HepG2 (cell line): ENCODE data around the gene ZNF749. TPM values are rescaled to one million over a fixed set of nuclear protein-coding genes. Genes with fewer than 3 reads are reported as not detected.
A peak's percentile ranks its signal among the peaks of the same experiment; 100 is the strongest.

ENCODE experiments used
- CBX5 ChIP-seq: sonication (generic); formaldehyde crosslinking; IDR thresholded peaks from 2 replicates; pipeline ENCODE4 v1.4.0; 2020; ENCODE audit warnings: missing genetic modification reagents, borderline replicate concordance
- CENPX ChIP-seq: sonication (generic); formaldehyde crosslinking; IDR thresholded peaks from 2 replicates; pipeline ENCODE4 v1.9.0; 2021; ENCODE audit warnings: mild to moderate bottlenecking, missing genetic modification reagents, moderate library complexity
- CREB1 ChIP-seq, 2 experiments: fragments of 450-650 bp in 1 of 2; IDR thresholded peaks; 2 replicates each; pipeline ENCODE4 v1.6.1; 2016 to 2017; ENCODE audit warnings: control low read depth in 1 of 2, mild to moderate bottlenecking in 1 of 2, missing compliant biosample characterization in 1 of 2, missing genetic modification characterization in 1 of 2
- FOXO1 ChIP-seq: sonication (generic); formaldehyde crosslinking; IDR thresholded peaks from 2 replicates; pipeline ENCODE4 v1.4.0; 2020; ENCODE audit warnings: missing genetic modification reagents
- HOXA5 ChIP-seq: sonication (generic); formaldehyde crosslinking; IDR thresholded peaks from 2 replicates; pipeline ENCODE4 v1.4.0; 2020; ENCODE audit warnings: missing genetic modification reagents
- PHF20 ChIP-seq: sonication (generic); formaldehyde crosslinking; IDR thresholded peaks from 2 replicates; pipeline ENCODE4 v1.5.0; 2020; ENCODE audit warnings: mild to moderate bottlenecking, missing genetic modification reagents
- RBM22 ChIP-seq: fragments of 200-400 bp; formaldehyde crosslinking; optimal IDR thresholded peaks from 2 replicates; pipeline ENCODE3; 2017; ENCODE audit warnings: mild to moderate bottlenecking, low read length, moderate library complexity
- SPEN ChIP-seq: sonication (generic); formaldehyde crosslinking; IDR thresholded peaks from 2 replicates; pipeline ENCODE4 v1.5.1; 2020; ENCODE audit warnings: low read depth, mild to moderate bottlenecking, missing genetic modification reagents
- ZBTB1 ChIP-seq: sonication (generic); formaldehyde crosslinking; IDR thresholded peaks from 2 replicates; pipeline ENCODE4 v1.4.0; 2020; ENCODE audit warnings: missing genetic modification reagents, borderline replicate concordance
- ZNF124 ChIP-seq: sonication (generic); formaldehyde crosslinking; IDR thresholded peaks from 2 replicates; pipeline ENCODE4 v1.4.0; 2020; ENCODE audit warnings: missing genetic modification reagents
- ZNF205 ChIP-seq: IDR thresholded peaks from 2 replicates; pipeline ENCODE4 v1.6.1; 2018; ENCODE audit warnings: missing biosample characterization, missing genetic modification reagents
- ZNF530 ChIP-seq: sonication (generic); formaldehyde crosslinking; IDR thresholded peaks from 2 replicates; pipeline ENCODE4 v1.5.0; 2020; ENCODE audit warnings: low read depth, mild to moderate bottlenecking, missing genetic modification reagents
- ZNF564 ChIP-seq: sonication (generic); formaldehyde crosslinking; IDR thresholded peaks from 2 replicates; pipeline ENCODE4 v1.8.1; 2023; ENCODE audit warnings: mild to moderate bottlenecking, missing genetic modification reagents
- ZNF615 ChIP-seq: sonication (generic); formaldehyde crosslinking; IDR thresholded peaks from 2 replicates; pipeline ENCODE4 v1.5.0; 2020; ENCODE audit warnings: mild to moderate bottlenecking, missing genetic modification reagents, borderline replicate concordance
- ZNF747 ChIP-seq: sonication (generic); formaldehyde crosslinking; IDR thresholded peaks from 2 replicates; pipeline ENCODE4 v1.8.1; 2023; ENCODE audit warnings: missing genetic modification reagents, mild to moderate bottlenecking, borderline replicate concordance
- ZNF749 ChIP-seq: sonication (generic); formaldehyde crosslinking; IDR thresholded peaks from 2 replicates; pipeline ENCODE4 v1.8.0; 2022; ENCODE audit warnings: mild to moderate bottlenecking, missing genetic modification reagents, moderate library complexity, borderline replicate concordance
- polyA plus RNA-seq, 8 experiments: library from polyadenylated mRNA; depleted of rRNA in 3 of 8; stranded (reverse) in 7 of 8; unstranded in 1 of 8; fragments of >200 nt; fragmentation: Illumina TruSeq in 4 of 8; extraction: Trizol in 4 of 8; gene quantifications; 2 replicates each; pipeline versions ENCODE4 v1.2.1 to v1.2.3, GENCODE V29; 2011 to 2016; ENCODE audit warnings: low read depth in 4 of 8, missing spikeins in 1 of 8, mixed read lengths in 1 of 8; ENCODE audit not compliant: insufficient read depth in 1 of 8
- total RNA-seq, 5 experiments: library from RNA; depleted of rRNA; stranded (reverse); fragments of >200 nt; fragmentation: Illumina TruSeq; extraction: Trizol; gene quantifications; 2 replicates each; pipeline ENCODE4 v1.2.3, GENCODE V29; 2016; ENCODE audit warnings: low read depth in 1 of 5
- TF ChIP-seq, protein P1 (sequence below): sonication (generic); formaldehyde crosslinking; conservative IDR thresholded peaks from 2 replicates; pipeline ENCODE4 v1.8.0; 2022; ENCODE audit warnings: mild to moderate bottlenecking, moderate library complexity, missing genetic modification reagents
- TF ChIP-seq, protein P2 (sequence below): sonication (generic); formaldehyde crosslinking; IDR thresholded peaks from 2 replicates; pipeline ENCODE4 v1.4.0; 2020; ENCODE audit warnings: low read depth, missing genetic modification reagents
- TF ChIP-seq, protein P3 (sequence below): IDR thresholded peaks from 2 replicates; pipeline ENCODE4 v1.6.1; 2016; ENCODE audit warnings: missing compliant biosample characterization, missing genetic modification reagents, borderline replicate concordance
- TF ChIP-seq, protein P4 (sequence below): sonication (generic); formaldehyde crosslinking; IDR thresholded peaks from 2 replicates; pipeline ENCODE4 v1.4.0; 2020; ENCODE audit warnings: missing genetic modification reagents
- TF ChIP-seq, protein P5 (sequence below): sonication (generic); formaldehyde crosslinking; IDR thresholded peaks from 2 replicates; pipeline ENCODE4 v1.4.0; 2020; ENCODE audit warnings: missing genetic modification reagents

Gene ZNF749
- total and polyA plus RNA-seq, 2 of the 13 experiments (the other 11 are each of a cell fraction or from before 2014, with no cell fraction given) = 18.9 to 21.0 TPM

DNA sequence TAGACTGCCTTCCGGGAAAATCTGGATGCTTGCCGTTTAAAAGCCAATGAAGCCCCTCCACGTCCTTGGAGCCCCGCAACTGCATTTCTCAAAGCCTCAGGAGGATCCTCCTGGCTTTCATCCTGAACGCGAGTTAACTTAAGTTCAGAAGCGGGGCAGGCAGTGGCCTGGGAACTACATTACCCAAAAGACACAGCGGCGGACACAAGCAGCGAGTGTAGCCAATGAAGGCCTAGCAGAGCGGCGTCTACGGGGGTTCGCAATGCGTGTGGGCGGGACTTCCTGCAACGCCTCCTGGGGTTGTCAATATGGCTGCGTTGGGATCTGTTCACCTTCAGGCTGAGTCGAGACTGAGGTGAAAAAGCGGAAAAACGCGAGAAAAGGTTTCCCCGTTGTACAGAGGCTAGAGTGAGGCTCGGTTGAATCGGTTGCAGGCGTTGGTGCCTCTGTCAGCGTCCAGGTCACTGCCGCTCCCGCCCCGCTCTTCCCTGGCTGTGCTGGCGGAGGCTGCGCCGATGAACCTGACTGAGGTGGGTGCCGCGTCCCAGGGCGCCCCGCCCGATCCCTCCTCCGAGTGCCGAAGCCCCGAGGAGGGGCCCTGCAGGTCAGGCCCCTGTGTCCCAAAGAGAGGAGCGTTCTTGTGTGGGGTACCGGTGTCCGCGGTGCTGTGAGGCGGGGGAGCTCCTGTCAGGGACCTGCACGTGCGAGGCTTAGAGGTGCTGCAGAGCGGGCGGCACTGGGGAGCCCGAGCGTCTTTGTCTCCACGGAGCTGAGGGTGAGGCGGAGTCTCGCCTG, 24.1 kb upstream of the ZNF749 start, which contains the start of gene ZNF17 (continued):
- TF ChIP-seq FOXO1 (CRISPR knock-in tag) (peak; percentile 31), ZNF530 (CRISPR knock-in tag) (no peak), ZNF747 (CRISPR knock-in tag) (peak; percentile 61; the same call in 1 of the 2 replicates), RBM22 (no peak), ZNF124 (CRISPR knock-in tag) (0 out of 2 replicates have a peak, but pooled peaks have one; percentile 44), CREB1 (IDR thresholded peaks at IDR 0.05) (peak; percentile 83), CREB1 (CRISPR knock-in tag; IDR thresholded peaks at IDR 0.05) (peak; percentile 95), SPEN (CRISPR knock-in tag) (peak; percentile 82), ZNF615 (CRISPR knock-in tag) (no peak), ZBTB1 (CRISPR knock-in tag) (no peak), ZNF749 (CRISPR knock-in tag) (no peak), HOXA5 (CRISPR knock-in tag) (no peak), CENPX (CRISPR knock-in tag) (no peak), CBX5 (CRISPR knock-in tag) (no peak), ZNF205 (CRISPR knock-in tag) (peak; percentile 28; the same call in 1 of the 2 replicates), PHF20 (CRISPR knock-in tag) (peak; percentile 90), ZNF564 (CRISPR knock-in tag) (0 out of 2 replicates have a peak, but pooled peaks have one; percentile 47)
- TF ChIP-seq, protein P1, sequence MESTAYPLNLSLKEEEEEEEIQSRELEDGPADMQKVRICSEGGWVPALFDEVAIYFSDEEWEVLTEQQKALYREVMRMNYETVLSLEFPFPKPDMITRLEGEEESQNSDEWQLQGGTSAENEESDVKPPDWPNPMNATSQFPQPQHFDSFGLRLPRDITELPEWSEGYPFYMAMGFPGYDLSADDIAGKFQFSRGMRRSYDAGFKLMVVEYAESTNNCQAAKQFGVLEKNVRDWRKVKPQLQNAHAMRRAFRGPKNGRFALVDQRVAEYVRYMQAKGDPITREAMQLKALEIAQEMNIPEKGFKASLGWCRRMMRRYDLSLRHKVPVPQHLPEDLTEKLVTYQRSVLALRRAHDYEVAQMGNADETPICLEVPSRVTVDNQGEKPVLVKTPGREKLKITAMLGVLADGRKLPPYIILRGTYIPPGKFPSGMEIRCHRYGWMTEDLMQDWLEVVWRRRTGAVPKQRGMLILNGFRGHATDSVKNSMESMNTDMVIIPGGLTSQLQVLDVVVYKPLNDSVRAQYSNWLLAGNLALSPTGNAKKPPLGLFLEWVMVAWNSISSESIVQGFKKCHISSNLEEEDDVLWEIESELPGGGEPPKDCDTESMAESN (CRISPR knock-in tag) = peak; percentile 69; the same call in 1 of the 2 replicates
- TF ChIP-seq, protein P2, sequence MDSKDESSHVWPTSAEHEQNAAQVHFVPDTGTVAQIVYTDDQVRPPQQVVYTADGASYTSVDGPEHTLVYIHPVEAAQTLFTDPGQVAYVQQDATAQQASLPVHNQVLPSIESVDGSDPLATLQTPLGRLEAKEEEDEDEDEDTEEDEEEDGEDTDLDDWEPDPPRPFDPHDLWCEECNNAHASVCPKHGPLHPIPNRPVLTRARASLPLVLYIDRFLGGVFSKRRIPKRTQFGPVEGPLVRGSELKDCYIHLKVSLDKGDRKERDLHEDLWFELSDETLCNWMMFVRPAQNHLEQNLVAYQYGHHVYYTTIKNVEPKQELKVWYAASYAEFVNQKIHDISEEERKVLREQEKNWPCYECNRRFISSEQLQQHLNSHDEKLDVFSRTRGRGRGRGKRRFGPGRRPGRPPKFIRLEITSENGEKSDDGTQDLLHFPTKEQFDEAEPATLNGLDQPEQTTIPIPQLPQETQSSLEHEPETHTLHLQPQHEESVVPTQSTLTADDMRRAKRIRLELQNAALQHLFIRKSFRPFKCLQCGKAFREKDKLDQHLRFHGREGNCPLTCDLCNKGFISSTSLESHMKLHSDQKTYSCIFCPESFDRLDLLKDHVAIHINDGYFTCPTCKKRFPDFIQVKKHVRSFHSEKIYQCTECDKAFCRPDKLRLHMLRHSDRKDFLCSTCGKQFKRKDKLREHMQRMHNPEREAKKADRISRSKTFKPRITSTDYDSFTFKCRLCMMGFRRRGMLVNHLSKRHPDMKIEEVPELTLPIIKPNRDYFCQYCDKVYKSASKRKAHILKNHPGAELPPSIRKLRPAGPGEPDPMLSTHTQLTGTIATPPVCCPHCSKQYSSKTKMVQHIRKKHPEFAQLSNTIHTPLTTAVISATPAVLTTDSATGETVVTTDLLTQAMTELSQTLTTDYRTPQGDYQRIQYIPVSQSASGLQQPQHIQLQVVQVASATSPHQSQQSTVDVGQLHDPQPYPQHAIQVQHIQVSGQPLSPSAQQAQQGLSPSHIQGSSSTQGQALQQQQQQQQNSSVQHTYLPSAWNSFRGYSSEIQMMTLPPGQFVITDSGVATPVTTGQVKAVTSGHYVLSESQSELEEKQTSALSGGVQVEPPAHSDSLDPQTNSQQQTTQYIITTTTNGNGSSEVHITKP (CRISPR knock-in tag) = peak; percentile 61; the same call in 1 of the 2 replicates
- TF ChIP-seq, protein P3, sequence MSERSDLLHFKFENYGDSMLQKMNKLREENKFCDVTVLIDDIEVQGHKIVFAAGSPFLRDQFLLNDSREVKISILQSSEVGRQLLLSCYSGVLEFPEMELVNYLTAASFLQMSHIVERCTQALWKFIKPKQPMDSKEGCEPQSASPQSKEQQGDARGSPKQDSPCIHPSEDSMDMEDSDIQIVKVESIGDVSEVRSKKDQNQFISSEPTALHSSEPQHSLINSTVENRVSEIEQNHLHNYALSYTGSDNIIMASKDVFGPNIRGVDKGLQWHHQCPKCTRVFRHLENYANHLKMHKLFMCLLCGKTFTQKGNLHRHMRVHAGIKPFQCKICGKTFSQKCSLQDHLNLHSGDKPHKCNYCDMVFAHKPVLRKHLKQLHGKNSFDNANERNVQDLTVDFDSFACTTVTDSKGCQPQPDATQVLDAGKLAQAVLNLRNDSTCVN = 0 out of 2 replicates have a peak, but pooled peaks have one; percentile 39
- TF ChIP-seq, protein P4, sequence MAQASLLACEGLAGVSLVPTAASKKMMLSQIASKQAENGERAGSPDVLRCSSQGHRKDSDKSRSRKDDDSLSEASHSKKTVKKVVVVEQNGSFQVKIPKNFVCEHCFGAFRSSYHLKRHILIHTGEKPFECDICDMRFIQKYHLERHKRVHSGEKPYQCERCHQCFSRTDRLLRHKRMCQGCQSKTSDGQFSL (CRISPR knock-in tag) = 0 out of 2 replicates have a peak, but pooled peaks have one; percentile 7
- TF ChIP-seq, protein P5, sequence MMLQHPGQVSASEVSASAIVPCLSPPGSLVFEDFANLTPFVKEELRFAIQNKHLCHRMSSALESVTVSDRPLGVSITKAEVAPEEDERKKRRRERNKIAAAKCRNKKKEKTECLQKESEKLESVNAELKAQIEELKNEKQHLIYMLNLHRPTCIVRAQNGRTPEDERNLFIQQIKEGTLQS (CRISPR knock-in tag) = peak; percentile 21; the same call in 1 of the 2 replicates
